Karpas-422 (cell line): ENCODE results near the gene TRIM62. TPM values are rescaled to one million over a fixed set of nuclear protein-coding genes. Genes with fewer than 3 reads are reported as not detected.

Experiments
- DNase-seq: peaks from one replicate; pipeline ENCODE4 v3.0.0-alpha.2; 2015
- H2AFZ ChIP-seq: fragments of 200-600 bp; sonication (generic); 2 replicates; pipeline ENCODE4 v1.6.1; 2014; ENCODE audit warnings: antibody characterized with exemption, low read length, mixed read lengths
- H3K27ac ChIP-seq: fragments of 200-600 bp; sonication (generic); 2 replicates; pipeline ENCODE4 v1.5.1; 2014; ENCODE audit warnings: mild to moderate bottlenecking, low read length, moderate library complexity
- H3K27me3 ChIP-seq: fragments of 200-600 bp; sonication (generic); 2 replicates; pipeline ENCODE4 v1.6.1; 2014; ENCODE audit warnings: low read length, mixed read lengths
- H3K36me3 ChIP-seq: fragments of 200-600 bp; sonication (generic); 2 replicates; pipeline ENCODE4 v1.6.1; 2014; ENCODE audit warnings: low read length, mixed read lengths; ENCODE audit not compliant: insufficient read depth
- H3K4me1 ChIP-seq: fragments of 200-600 bp; sonication (generic); 2 replicates; pipeline ENCODE4 v1.6.1; 2014; ENCODE audit warnings: mild to moderate bottlenecking, low read length, mixed read lengths
- H3K4me2 ChIP-seq: fragments of 200-600 bp; sonication (generic); 2 replicates; pipeline ENCODE4 v1.6.1; 2014; ENCODE audit warnings: low read length, low read depth, mild to moderate bottlenecking; ENCODE audit not compliant: poor library complexity, severe bottlenecking
- H3K4me3 ChIP-seq: fragments of 200-600 bp; sonication (generic); 2 replicates; pipeline ENCODE4 v1.5.1; 2014; ENCODE audit warnings: mild to moderate bottlenecking, antibody characterized with exemption, low read length, mixed read lengths
- H3K79me2 ChIP-seq: fragments of 200-600 bp; sonication (generic); 2 replicates; pipeline ENCODE4 v1.6.1; 2014; ENCODE audit warnings: mild to moderate bottlenecking, low read length, mixed read lengths
- H3K9ac ChIP-seq: fragments of 200-600 bp; sonication (generic); 2 replicates; pipeline ENCODE4 v1.6.0; 2014; ENCODE audit warnings: low read length
- H3K9me2 ChIP-seq: fragments of 200-600 bp; sonication (generic), shearing (Covaris generic); replicated peaks from 2 replicates; pipeline ENCODE4 v1.6.0; 2014; ENCODE audit warnings: mild to moderate bottlenecking, low read length, moderate library complexity; ENCODE audit not compliant: insufficient read depth
- H3K9me3 ChIP-seq: fragments of 300-700, 200-600 bp; sonication (generic); 2 replicates; pipeline ENCODE4 v1.6.1; 2014; ENCODE audit warnings: low read length, mixed read lengths
- H4K20me1 ChIP-seq: fragments of 200-600 bp; sonication (generic); 2 replicates; pipeline ENCODE4 v1.6.1; 2014; ENCODE audit warnings: mild to moderate bottlenecking, antibody characterized with exemption, low read length, low read depth; ENCODE audit not compliant: insufficient read depth
- total RNA-seq: library from RNA; depleted of rRNA; stranded (reverse); fragments of >200 nt; shearing (Covaris generic); gene quantifications from 2 replicates; pipeline ENCODE4 v1.2.3, GENCODE V29; 2014; ENCODE audit warnings: low replicate concordance

The TRIM62 gene
- total RNA-seq, 1 experiment from 2014 or later = 9.1 TPM

- H3K4me1 ChIP-seq = no peaks in the 10 kb centered on the region
- no peaks in the 10 kb centered on the region for H3K27me3 ChIP-seq
- H3K4me2 ChIP-seq = no peak overlapping the region
- H2AFZ ChIP-seq = no peak overlapping the region
- H4K20me1 ChIP-seq = no peaks in the 10 kb centered on the region
- no peak overlapping the region for H3K27ac ChIP-seq
- no peak for DNase-seq
- H3K9ac ChIP-seq = no peak overlapping the region
- no peak overlapping the region for H3K4me3 ChIP-seq
- no peaks in the 10 kb centered on the region for H3K79me2 ChIP-seq
- H3K9me2 ChIP-seq = no peaks in the 10 kb centered on the region
- peaks cover 13% of the 10 kb centered on the region for H3K9me3 ChIP-seq
- H3K36me3 ChIP-seq = no peaks in the 10 kb centered on the region
These were observed 38.2 kb upstream of the TRIM62 start for GRCh38 chr1:33219886-33220661.

- Histone ChIP-seq H4K20me1 (no peaks in the 10 kb centered on the region), H3K4me3 (no peak overlapping the region), H3K4me1 (no peaks in the 10 kb centered on the region), H2AFZ (no peak overlapping the region), H3K27ac (no peak overlapping the region), H3K9me3 (no peaks in the 10 kb centered on the region), H3K9me2 (no peaks in the 10 kb centered on the region), H3K36me3 (no peaks in the 10 kb centered on the region; the same call in 1 of the 2 replicates), H3K4me2 (no peak overlapping the region), H3K79me2 (no peaks in the 10 kb centered on the region), H3K9ac (no peak overlapping the region), H3K27me3 (no peaks in the 10 kb centered on the region)
- DNase-seq = no peak
These were observed 30.1 kb upstream of the TRIM62 start for GRCh38 chr1:33211972-33212371.

- DNase-seq = no peak
- H3K9me3 ChIP-seq = no peaks in the 10 kb centered on the region
- H3K4me2 ChIP-seq = no peak overlapping the region
- H3K27me3 ChIP-seq = no peaks in the 10 kb centered on the region
- no peaks in the 10 kb centered on the region for H3K36me3 ChIP-seq
- no peak overlapping the region for H2AFZ ChIP-seq
- H3K79me2 ChIP-seq = no peaks in the 10 kb centered on the region
- H3K27ac ChIP-seq = no peak overlapping the region
- H3K9ac ChIP-seq = no peak overlapping the region
- H4K20me1 ChIP-seq = no peaks in the 10 kb centered on the region
- H3K9me2 ChIP-seq = no peaks in the 10 kb centered on the region
- H3K4me1 ChIP-seq = no peaks in the 10 kb centered on the region
- H3K4me3 ChIP-seq = no peak overlapping the region
These were observed 24.5 kb upstream of the TRIM62 start for GRCh38 chr1:33206340-33206739.

GRCh38 chr1:33195556-33195955 is 13.7 kb upstream of the TRIM62 start:
- no peak overlapping the region for H3K27ac ChIP-seq
- H3K79me2 ChIP-seq = no peaks in the 10 kb centered on the region
- H3K9ac ChIP-seq = no peak overlapping the region
- H3K4me3 ChIP-seq = no peak overlapping the region
- no peak for DNase-seq
- no peaks in the 10 kb centered on the region for H3K9me2 ChIP-seq
- no peaks in the 10 kb centered on the region for H4K20me1 ChIP-seq
- H3K36me3 ChIP-seq = no peaks in the 10 kb centered on the region
- no peak overlapping the region for H2AFZ ChIP-seq
- no peaks in the 10 kb centered on the region for H3K9me3 ChIP-seq
- no peak overlapping the region for H3K4me2 ChIP-seq
- no peaks in the 10 kb centered on the region for H3K27me3 ChIP-seq
- peaks cover 6% of the 10 kb centered on the region for H3K4me1 ChIP-seq

- Histone ChIP-seq H3K9me2 (no peaks in the 10 kb centered on the region), H3K27ac (no peak overlapping the region), H3K79me2 (no peaks in the 10 kb centered on the region), H4K20me1 (no peaks in the 10 kb centered on the region), H3K4me2 (no peak overlapping the region), H3K9me3 (no peaks in the 10 kb centered on the region), H3K4me1 (peaks cover 8% of the 10 kb centered on the region), H3K27me3 (no peaks in the 10 kb centered on the region), H3K36me3 (no peaks in the 10 kb centered on the region), H3K4me3 (no peak overlapping the region), H3K9ac (no peak overlapping the region), H2AFZ (no peak overlapping the region)
- DNase-seq = peak; percentile 26
These were observed 10.0 kb upstream of the TRIM62 start for GRCh38 chr1:33191731-33192275.

- H3K79me2 ChIP-seq = no peaks in the 10 kb centered on the region
- no peak overlapping the region for H3K9ac ChIP-seq
- no peak overlapping the region for H3K27ac ChIP-seq
- H2AFZ ChIP-seq = peak overlapping the region; percentile 80
- no peaks in the 10 kb centered on the region for H3K9me2 ChIP-seq
- no peak overlapping the region for H3K4me2 ChIP-seq
- DNase-seq = peak; percentile 46
- H3K4me3 ChIP-seq = no peak overlapping the region
- no peaks in the 10 kb centered on the region for H3K27me3 ChIP-seq
- no peaks in the 10 kb centered on the region for H3K36me3 ChIP-seq
- no peaks in the 10 kb centered on the region for H4K20me1 ChIP-seq
- H3K4me1 ChIP-seq = peaks cover 8% of the 10 kb centered on the region
- H3K9me3 ChIP-seq = no peaks in the 10 kb centered on the region
These were observed 8.9 kb upstream of the TRIM62 start for GRCh38 chr1:33190701-33191100.

GRCh38 chr1:33188572-33189275 is 6.9 kb upstream of the TRIM62 start:
- no peaks in the 10 kb centered on the region for H4K20me1 ChIP-seq
- H3K9me2 ChIP-seq = no peaks in the 10 kb centered on the region
- no peaks in the 10 kb centered on the region for H3K36me3 ChIP-seq
- H3K27me3 ChIP-seq = no peaks in the 10 kb centered on the region
- H2AFZ ChIP-seq = no peak overlapping the region
- no peak overlapping the region for H3K4me3 ChIP-seq
- H3K4me1 ChIP-seq = peaks cover 12% of the 10 kb centered on the region
- H3K9me3 ChIP-seq = no peaks in the 10 kb centered on the region
- no peak overlapping the region for H3K9ac ChIP-seq
- H3K79me2 ChIP-seq = no peaks in the 10 kb centered on the region
- peak; percentile 28 for DNase-seq
- no peak overlapping the region for H3K27ac ChIP-seq
- no peak overlapping the region for H3K4me2 ChIP-seq

- H3K27ac ChIP-seq = no peak overlapping the region
- H4K20me1 ChIP-seq = no peaks in the 10 kb centered on the region
- H3K4me2 ChIP-seq = no peak overlapping the region
- H3K4me1 ChIP-seq = peaks cover 19% of the 10 kb centered on the region
- no peaks in the 10 kb centered on the region for H3K79me2 ChIP-seq
- H3K27me3 ChIP-seq = no peaks in the 10 kb centered on the region
- peak; percentile 40 for DNase-seq
- no peaks in the 10 kb centered on the region for H3K9me2 ChIP-seq
- H3K9me3 ChIP-seq = no peaks in the 10 kb centered on the region
- H3K9ac ChIP-seq = no peak overlapping the region
- H3K36me3 ChIP-seq = no peaks in the 10 kb centered on the region
- no peak overlapping the region for H3K4me3 ChIP-seq
- no peak overlapping the region for H2AFZ ChIP-seq
These were observed 5.1 kb upstream of the TRIM62 start for GRCh38 chr1:33186936-33187335.
